K562 (cell line): ENCODE measurements around the gene VPREB3. TPM values are rescaled to one million over a fixed set of nuclear protein-coding genes. Genes with fewer than 3 reads are reported as not detected.
A peak's percentile ranks its signal among the peaks of the same experiment; 100 is the strongest.

Source experiments
- BACH1 ChIP-seq: fragments of 200-800 bp; sonication (Bioruptor generic); IDR thresholded peaks from 2 replicates; pipeline ENCODE4 v1.6.1; 2016; ENCODE audit warnings: missing genetic modification characterization, missing compliant biosample characterization
- BCL6 ChIP-seq: fragments of 250-450 bp; sonication (Bioruptor Pico); IDR thresholded peaks from 2 replicates; pipeline ENCODE4 v1.4.0; 2020
- CBX5 ChIP-seq: IDR thresholded peaks from 2 replicates; pipeline ENCODE4 v1.6.1; 2014; ENCODE audit warnings: low read depth, borderline replicate concordance
- GMEB1 ChIP-seq: fragments of 250-450 bp; sonication (Bioruptor Pico); IDR thresholded peaks from 2 replicates; pipeline ENCODE4 v1.4.0; 2020; ENCODE audit warnings: mild to moderate bottlenecking
- HNRNPL ChIP-seq: fragments of 200-400 bp; formaldehyde crosslinking; IDR thresholded peaks from 2 replicates; pipeline ENCODE4 v1.6.1; 2017; ENCODE audit warnings: low read depth, mild to moderate bottlenecking, low read length
- KDM4B ChIP-seq, 2 experiments: fragments of 450-650 bp in 1 of 2; sonication (generic) in 1 of 2; IDR thresholded peaks; 2 replicates each; pipeline ENCODE4 v1.6.1; 2016 to 2017; ENCODE audit warnings: borderline replicate concordance in 2 of 2, antibody characterized with exemption in 1 of 2, low read depth in 1 of 2, mild to moderate bottlenecking in 1 of 2
- NCOR1 ChIP-seq: fragments of 450-650 bp; IDR thresholded peaks from 2 replicates; pipeline ENCODE4 v1.6.1; 2016; ENCODE audit warnings: mild to moderate bottlenecking, moderate library complexity
- NFE2 ChIP-seq: IDR thresholded peaks from 2 replicates; pipeline ENCODE4 v1.6.1; 2014; ENCODE audit warnings: antibody characterized with exemption, low read depth
- NFIX ChIP-seq: fragments of 250-450 bp; sonication (Bioruptor Pico); IDR thresholded peaks from 2 replicates; pipeline ENCODE4 v1.4.0; 2020; ENCODE audit warnings: low read depth, mild to moderate bottlenecking, moderate library complexity
- NFXL1 ChIP-seq: fragments of 450-650 bp; formaldehyde crosslinking; IDR thresholded peaks from 2 replicates; pipeline ENCODE4 v1.4.0; 2021; ENCODE audit warnings: mild to moderate bottlenecking
- NONO ChIP-seq, 2 experiments: fragments of 200-400 bp in 1 of 2; fragments of 450-650 bp in 1 of 2; formaldehyde crosslinking in 1 of 2; IDR thresholded peaks; 2 replicates each; pipeline ENCODE4 v1.6.1; 2017; ENCODE audit warnings: low read depth in 2 of 2, mild to moderate bottlenecking in 2 of 2, moderate library complexity in 2 of 2, low read length in 1 of 2
- OTX1 ChIP-seq: fragments of 450-650 bp; formaldehyde crosslinking; IDR thresholded peaks from 2 replicates; pipeline ENCODE4 v1.4.0; 2022; ENCODE audit warnings: mild to moderate bottlenecking
- PBX2 ChIP-seq, 2 experiments: IDR thresholded peaks in 1 of 2; conservative IDR thresholded peaks in 1 of 2; 2 replicates each; pipeline ENCODE4 v1.6.1; 2016; ENCODE audit warnings: low read depth in 2 of 2, mild to moderate bottlenecking in 1 of 2, missing compliant biosample characterization in 1 of 2, missing genetic modification characterization in 1 of 2, moderate library complexity in 1 of 2
- POLR2AphosphoS5 ChIP-seq: IDR thresholded peaks from 2 replicates; pipeline ENCODE4 v1.6.1; 2011; ENCODE audit warnings: mild to moderate bottlenecking, low read depth, low read length, moderate library complexity; ENCODE audit not compliant: control insufficient read depth, insufficient read depth
- POLR3A ChIP-seq: IDR thresholded peaks from 2 replicates; pipeline ENCODE4 v1.6.1; 2011; ENCODE audit warnings: borderline replicate concordance, mild to moderate bottlenecking, moderate library complexity; ENCODE audit not compliant: insufficient read length, insufficient read depth; ENCODE audit errors: extremely low read depth
- RBFOX2 ChIP-seq: fragments of 200-400 bp; formaldehyde crosslinking; IDR thresholded peaks from 2 replicates; pipeline ENCODE4 v1.6.1; 2017; ENCODE audit warnings: low read depth, mild to moderate bottlenecking, low read length, moderate library complexity
- TARDBP ChIP-seq: fragments of 450-650 bp; IDR thresholded peaks from 2 replicates; pipeline ENCODE4 v1.6.1; 2016
- YY1 ChIP-seq, 3 experiments: IDR thresholded peaks; 2 replicates each; pipeline ENCODE4 v1.6.1; 2011; ENCODE audit warnings: low read length in 2 of 3, mild to moderate bottlenecking in 2 of 3, moderate library complexity in 2 of 3, borderline replicate concordance in 1 of 3, control low read depth in 1 of 3, low read depth in 1 of 3; ENCODE audit not compliant: insufficient read depth in 3 of 3, insufficient replicate concordance in 2 of 3, control insufficient read depth in 1 of 3, insufficient read length in 1 of 3; ENCODE audit errors: extremely low read depth in 1 of 3
- ZNF431 ChIP-seq: sonication (generic); formaldehyde crosslinking; IDR thresholded peaks from 2 replicates; pipeline ENCODE4 v1.8.0; 2022; ENCODE audit warnings: mild to moderate bottlenecking, missing genetic modification reagents
- polyA plus RNA-seq, 8 experiments: library from polyadenylated mRNA; depleted of rRNA in 4 of 8; stranded (reverse) in 5 of 8; unstranded in 3 of 8; fragments of >200 nt; fragmentation: Nextera tagmentation in 2 of 8; fragmentation: Illumina TruSeq in 1 of 8; extraction: Ambion mirVana in 2 of 8; extraction: Trizol in 1 of 8; gene quantifications; 2 replicates each; pipeline versions ENCODE4 v1.2.1 to v1.2.3, GENCODE V29; 2011 to 2014; ENCODE audit warnings: inconsistent platforms in 1 of 8, missing spikeins in 1 of 8
- total RNA-seq, 7 experiments: library from RNA; depleted of rRNA in 6 of 7; stranded (reverse); fragments of >200 nt in 6 of 7; fragmentation: Illumina TruSeq in 2 of 7; extraction: Trizol in 2 of 7; gene quantifications; 2 replicates each; pipeline versions ENCODE4 v1.2.1 to v1.2.3, GENCODE V29; 2011 to 2021; ENCODE audit warnings: low replicate concordance in 1 of 7
- TF ChIP-seq, protein P1 (sequence below): IDR thresholded peaks from 2 replicates; pipeline ENCODE4 v1.6.1; 2011; ENCODE audit warnings: borderline replicate concordance, low read depth, mild to moderate bottlenecking, moderate library complexity, low read length; ENCODE audit not compliant: insufficient read depth, poor library complexity, severe bottlenecking

Gene VPREB3
- total and polyA plus RNA-seq, 9 of the 15 experiments (the other 6 are each of a cell fraction or from before 2014, with no cell fraction given): 0.14 to 0.71 (median 0.20) TPM; not detected in 6

DNA sequence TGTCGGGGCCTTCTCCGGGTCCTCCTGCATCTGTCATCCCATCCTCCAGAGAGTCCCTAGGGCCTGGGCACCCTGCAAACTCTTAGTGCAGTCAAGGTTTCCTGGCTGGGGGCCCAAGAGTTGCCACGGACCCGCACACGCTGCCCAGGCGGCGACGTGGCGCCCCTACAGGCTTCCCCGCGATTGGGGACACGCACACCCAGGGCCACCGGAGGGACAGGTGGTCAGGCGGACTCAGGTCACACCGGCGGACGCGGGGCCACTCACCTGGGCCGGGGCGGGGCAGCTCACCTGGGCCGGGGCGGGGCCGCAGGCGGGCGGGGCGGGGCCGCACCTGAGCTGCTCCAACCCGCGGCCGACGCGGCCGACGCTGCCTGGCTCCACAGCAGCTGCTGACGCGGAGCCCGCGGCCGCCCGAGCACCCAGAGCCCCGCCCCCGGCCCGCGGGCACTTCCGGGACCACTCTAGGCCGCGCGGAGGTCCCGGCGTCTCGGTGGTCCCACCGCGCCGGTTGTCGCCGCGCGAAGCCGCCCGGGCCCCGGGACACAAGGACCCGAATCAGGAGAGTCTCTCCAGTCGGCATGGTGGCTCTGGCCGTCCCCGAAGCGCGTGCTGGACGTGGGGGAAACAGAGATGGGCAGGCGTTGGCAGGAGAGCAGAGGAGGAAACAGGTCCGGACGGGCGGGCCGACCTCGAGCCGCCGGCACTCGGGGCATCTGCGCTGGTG lies 3.3 kb downstream of the VPREB3 start, which contains the start of gene ZNF70 (continued):
- TF ChIP-seq NFE2: no peak
- TF ChIP-seq OTX1: no peak
- 0 out of 4 replicates have a peak, but pooled peaks of 1 of the 2 experiments have one; percentile 23 for TF ChIP-seq NONO (IDR thresholded peaks at IDR 0.05; ENCODE audit: low read depth in 2 of 2, low read length in 1 of 2)
- TF ChIP-seq PBX2 (CRISPR knock-in tag; IDR thresholded peaks at IDR 0.05; ENCODE audit: low read depth): no peak
- no peak for TF ChIP-seq PBX2 (tag; conservative IDR thresholded peaks at IDR 0.05; ENCODE audit: low read depth)
- no peak for TF ChIP-seq POLR3A
- TF ChIP-seq POLR2AphosphoS5: peak; percentile 60; the same call in 1 of the 2 replicates
- no peak for TF ChIP-seq BACH1 (tag)
- TF ChIP-seq HNRNPL: 0 out of 2 replicates have a peak, but pooled peaks have one; percentile 18
- no peak for TF ChIP-seq CBX5
- TF ChIP-seq KDM4B (IDR thresholded peaks at IDR 0.05; ENCODE audit: borderline replicate concordance in 2 of 2, low read depth in 1 of 2): 0 out of 4 replicates have a peak, but pooled peaks of 1 of the 2 experiments have one; percentile 21
- peak; percentile 87 for TF ChIP-seq RBFOX2
- no peak for TF ChIP-seq BCL6 (CRISPR knock-in tag)
- TF ChIP-seq GMEB1 (CRISPR knock-in tag): peak; percentile 41
- no peak for TF ChIP-seq TARDBP
- TF ChIP-seq YY1 (IDR thresholded peaks at IDR 0.05; ENCODE audit: borderline replicate concordance in 1 of 3, control insufficient read depth in 1 of 3, extremely low read depth in 1 of 3, insufficient read depth in 3 of 3, insufficient read length in 1 of 3, insufficient replicate concordance in 2 of 3, low read depth in 1 of 3, low read length in 2 of 3): peak in 1 of 3 experiments; percentile 46
- TF ChIP-seq NFIX (CRISPR knock-in tag): no peak
- 0 out of 2 replicates have a peak, but pooled peaks have one; percentile 22 for TF ChIP-seq ZNF431
- TF ChIP-seq, protein P1, sequence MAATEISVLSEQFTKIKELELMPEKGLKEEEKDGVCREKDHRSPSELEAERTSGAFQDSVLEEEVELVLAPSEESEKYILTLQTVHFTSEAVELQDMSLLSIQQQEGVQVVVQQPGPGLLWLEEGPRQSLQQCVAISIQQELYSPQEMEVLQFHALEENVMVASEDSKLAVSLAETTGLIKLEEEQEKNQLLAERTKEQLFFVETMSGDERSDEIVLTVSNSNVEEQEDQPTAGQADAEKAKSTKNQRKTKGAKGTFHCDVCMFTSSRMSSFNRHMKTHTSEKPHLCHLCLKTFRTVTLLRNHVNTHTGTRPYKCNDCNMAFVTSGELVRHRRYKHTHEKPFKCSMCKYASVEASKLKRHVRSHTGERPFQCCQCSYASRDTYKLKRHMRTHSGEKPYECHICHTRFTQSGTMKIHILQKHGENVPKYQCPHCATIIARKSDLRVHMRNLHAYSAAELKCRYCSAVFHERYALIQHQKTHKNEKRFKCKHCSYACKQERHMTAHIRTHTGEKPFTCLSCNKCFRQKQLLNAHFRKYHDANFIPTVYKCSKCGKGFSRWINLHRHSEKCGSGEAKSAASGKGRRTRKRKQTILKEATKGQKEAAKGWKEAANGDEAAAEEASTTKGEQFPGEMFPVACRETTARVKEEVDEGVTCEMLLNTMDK: peak; percentile 52
- no peak for TF ChIP-seq NFXL1
- TF ChIP-seq NCOR1: no peak
